Kidney epithelial cell (primary cell): ENCODE data around the gene ATG12. TPM values are rescaled to one million over a fixed set of nuclear protein-coding genes. Genes with fewer than 3 reads are reported as not detected.
"Not testable (repeated sequence)": the region's sequence is repeated elsewhere in the genome, so short reads cannot be mapped to it uniquely, and the experiment has no call there.

Experiments
- DNase-seq: peaks from one replicate; pipeline ENCODE4 v3.0.0-alpha.2; 2010; ENCODE audit warnings: low read depth
- H3K27me3 ChIP-seq: 2 replicates; pipeline ENCODE4 v1.6.0; 2011; ENCODE audit warnings: low read length; ENCODE audit not compliant: control insufficient read depth, insufficient read depth
- H3K36me3 ChIP-seq: 2 replicates; pipeline ENCODE4 v1.5.1; 2011; ENCODE audit warnings: low read length; ENCODE audit not compliant: control insufficient read depth, insufficient read depth
- H3K4me3 ChIP-seq: 2 replicates; pipeline ENCODE4 v1.5.1; 2011; ENCODE audit warnings: low read depth, mild to moderate bottlenecking, control low read depth, low read length
- total RNA-seq: library from RNA; depleted of rRNA; stranded (reverse); fragments of >200 nt; gene quantifications from 2 replicates; pipeline ENCODE4 v1.2.3, GENCODE V29; 2015
- TF ChIP-seq, protein P1 (sequence below): IDR thresholded peaks from 2 replicates; pipeline ENCODE4 v1.5.1; 2011; ENCODE audit warnings: mild to moderate bottlenecking, moderate library complexity, low read length, control low read depth, inconsistent platforms; ENCODE audit not compliant: insufficient read depth, poor library complexity, severe bottlenecking

Gene ATG12
- total RNA-seq, 1 donor from 2014 or later = 35.1 TPM

DNA sequence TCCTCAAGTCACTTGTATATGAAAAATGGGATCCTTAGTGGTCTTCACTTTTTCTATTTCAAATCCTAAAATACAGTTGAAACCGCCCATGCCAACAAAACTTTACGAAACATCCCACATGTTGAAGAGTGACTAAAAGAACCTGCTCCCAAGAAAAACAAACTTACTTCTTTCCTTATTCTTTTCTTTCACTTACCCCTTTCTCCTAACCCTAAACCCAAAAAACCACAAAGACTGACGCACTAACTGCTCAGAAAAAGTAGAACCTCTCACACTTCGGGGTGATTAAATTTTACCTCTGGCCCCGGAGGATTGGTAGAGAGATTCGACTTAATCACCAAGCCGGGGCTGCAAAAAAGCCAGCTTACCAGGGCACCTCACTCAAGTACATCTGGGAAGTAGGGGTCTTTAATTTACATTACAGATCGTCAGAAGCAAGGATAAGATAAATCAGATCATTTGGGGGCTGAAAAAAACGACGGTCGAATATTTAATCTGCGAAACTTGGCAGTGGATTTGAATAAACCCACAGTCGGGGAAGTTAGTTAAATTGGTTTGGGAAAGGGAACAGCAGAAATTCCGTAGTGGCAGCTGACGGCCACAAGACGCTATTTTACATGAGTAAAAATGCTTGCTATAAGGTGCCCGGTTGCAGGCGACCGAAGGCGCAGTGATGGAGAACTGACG, 26.2 kb downstream of the ATG12 start:
- DNase-seq = no peak
- Histone ChIP-seq H3K4me3 (peak overlapping the region; percentile 71), H3K36me3 (no peaks in the 10 kb centered on the region), H3K27me3 (peaks cover 14% of the 10 kb centered on the region)
- TF ChIP-seq, protein P1, sequence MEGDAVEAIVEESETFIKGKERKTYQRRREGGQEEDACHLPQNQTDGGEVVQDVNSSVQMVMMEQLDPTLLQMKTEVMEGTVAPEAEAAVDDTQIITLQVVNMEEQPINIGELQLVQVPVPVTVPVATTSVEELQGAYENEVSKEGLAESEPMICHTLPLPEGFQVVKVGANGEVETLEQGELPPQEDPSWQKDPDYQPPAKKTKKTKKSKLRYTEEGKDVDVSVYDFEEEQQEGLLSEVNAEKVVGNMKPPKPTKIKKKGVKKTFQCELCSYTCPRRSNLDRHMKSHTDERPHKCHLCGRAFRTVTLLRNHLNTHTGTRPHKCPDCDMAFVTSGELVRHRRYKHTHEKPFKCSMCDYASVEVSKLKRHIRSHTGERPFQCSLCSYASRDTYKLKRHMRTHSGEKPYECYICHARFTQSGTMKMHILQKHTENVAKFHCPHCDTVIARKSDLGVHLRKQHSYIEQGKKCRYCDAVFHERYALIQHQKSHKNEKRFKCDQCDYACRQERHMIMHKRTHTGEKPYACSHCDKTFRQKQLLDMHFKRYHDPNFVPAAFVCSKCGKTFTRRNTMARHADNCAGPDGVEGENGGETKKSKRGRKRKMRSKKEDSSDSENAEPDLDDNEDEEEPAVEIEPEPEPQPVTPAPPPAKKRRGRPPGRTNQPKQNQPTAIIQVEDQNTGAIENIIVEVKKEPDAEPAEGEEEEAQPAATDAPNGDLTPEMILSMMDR = no peak

GRCh38 chr5:115813719-115814118, 27.6 kb downstream of the ATG12 start:
- Histone ChIP-seq H3K4me3 (no peak overlapping the region), H3K36me3 (no peaks in the 10 kb centered on the region), H3K27me3 (peaks cover 14% of the 10 kb centered on the region)
- TF ChIP-seq, protein P1 = no peak
- DNase-seq = no peak

- Histone ChIP-seq H3K4me3 (no peak overlapping the region), H3K27me3 (peaks cover 14% of the 10 kb centered on the region), H3K36me3 (no peaks in the 10 kb centered on the region)
- TF ChIP-seq, protein P1 = no peak
- no peak for DNase-seq
Observed at GRCh38 chr5:115812372-115812771, 29.0 kb downstream of the ATG12 start.

- TF ChIP-seq, protein P1 = no peak
- no peak overlapping the region for H3K4me3 ChIP-seq
- peaks cover 11% of the 10 kb centered on the region for H3K27me3 ChIP-seq
- no peak for DNase-seq
- H3K36me3 ChIP-seq = no peaks in the 10 kb centered on the region
Observed at GRCh38 chr5:115811406-115811805, 30.0 kb downstream of the ATG12 start.

- Histone ChIP-seq H3K4me3 (no peak overlapping the region), H3K27me3 (peaks cover 5% of the 10 kb centered on the region), H3K36me3 (no peaks in the 10 kb centered on the region)
- DNase-seq = no peak
- TF ChIP-seq, protein P1 = no peak
Observed at GRCh38 chr5:115810761-115811160, 30.6 kb downstream of the ATG12 start.

- DNase-seq = no peak
- Histone ChIP-seq H3K27me3 (peaks cover 2% of the 10 kb centered on the region), H3K36me3 (no peaks in the 10 kb centered on the region), H3K4me3 (no peak overlapping the region)
- TF ChIP-seq, protein P1 = no peak
Observed at GRCh38 chr5:115809946-115810345, 31.4 kb downstream of the ATG12 start.

DNA sequence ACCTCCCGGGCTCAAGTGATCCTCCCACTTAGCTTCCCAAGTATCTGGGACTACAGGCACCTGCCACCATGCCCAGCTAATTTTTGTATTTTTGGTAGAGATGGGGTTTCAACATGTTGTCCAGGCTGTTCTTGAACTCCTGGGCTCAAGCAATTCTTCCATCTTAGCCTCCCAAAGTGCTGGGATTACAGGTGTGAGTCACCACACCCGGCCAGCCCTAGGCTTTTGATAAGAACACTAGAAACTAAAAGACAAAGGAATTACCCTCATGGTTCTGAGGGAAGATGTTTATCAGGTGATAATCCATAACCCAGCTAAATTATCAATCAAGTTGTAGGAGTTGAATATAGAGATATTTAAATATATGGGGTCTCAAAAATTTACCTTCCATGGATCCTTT, 33.3 kb downstream of the ATG12 start:
- not testable (repeated sequence) for DNase-seq, H3K36me3 ChIP-seq, H3K27me3 ChIP-seq, H3K4me3 ChIP-seq
